ENCODE measurements around the gene PILRB. TPM values are rescaled to one million over a fixed set of nuclear protein-coding genes. Genes with fewer than 3 reads are reported as not detected.

Gene PILRB
- total and polyA plus RNA-seq, 8 donors = 24.0 to 47.7 (median 44.0) TPM

- DNase-seq (no peak), ATAC-seq (peak; percentile 36)
- Histone ChIP-seq H3K9me3 (no peaks in the 10 kb centered on the region), H3K27ac (no peak overlapping the region), H3K4me1 (peaks cover 0 to 28% of the 10 kb centered on the region in 2 donors), H3K36me3 (peaks cover 0 to under 1% of the 10 kb centered on the region in 2 donors), H3K27me3 (peaks cover 0 to 10% of the 10 kb centered on the region in 2 donors), H3K4me3 (no peak overlapping the region)
- intact Hi-C loops (cut with DNase I) = no loop called here
- TF ChIP-seq CTCF (IDR thresholded peaks at IDR 0.05) = no peak
Measured at GRCh38 chr7:100384628-100385294, 26.8 kb downstream of the PILRB start.

DNA sequence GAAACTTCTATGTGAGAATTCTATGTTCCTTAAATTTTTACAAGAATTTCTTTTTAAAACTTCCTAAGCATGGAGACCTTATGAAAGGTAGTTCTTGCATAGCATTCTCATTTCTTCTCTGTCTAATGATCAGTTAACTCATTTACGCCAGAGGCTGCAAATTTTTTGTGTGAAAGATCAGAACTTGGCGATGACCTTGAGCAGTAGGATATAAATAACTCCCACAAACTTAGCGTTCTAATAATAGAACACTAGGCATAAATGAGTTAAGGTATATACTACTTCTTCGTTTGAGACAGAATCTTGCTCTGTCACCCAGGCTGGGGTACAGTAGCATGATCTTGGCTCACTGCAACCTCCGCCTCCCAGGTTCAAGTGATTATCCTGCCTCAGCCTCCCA, 29.0 kb downstream of the PILRB start:
- peaks cover 0 to 7% of the 10 kb centered on the region in 2 donors for H3K36me3 ChIP-seq
- peaks cover 0 to 8% of the 10 kb centered on the region in 2 donors for H3K4me1 ChIP-seq
- no peak overlapping the region for H3K27ac ChIP-seq
- peaks cover 0 to 10% of the 10 kb centered on the region in 2 donors for H3K27me3 ChIP-seq
- intact Hi-C loops (cut with DNase I) = no loop called here
- H3K4me3 ChIP-seq = no peak overlapping the region
- H3K9me3 ChIP-seq = no peaks in the 10 kb centered on the region
- no peak for TF ChIP-seq CTCF (IDR thresholded peaks at IDR 0.05)
- ATAC-seq (no peak), DNase-seq (no peak)

DNA sequence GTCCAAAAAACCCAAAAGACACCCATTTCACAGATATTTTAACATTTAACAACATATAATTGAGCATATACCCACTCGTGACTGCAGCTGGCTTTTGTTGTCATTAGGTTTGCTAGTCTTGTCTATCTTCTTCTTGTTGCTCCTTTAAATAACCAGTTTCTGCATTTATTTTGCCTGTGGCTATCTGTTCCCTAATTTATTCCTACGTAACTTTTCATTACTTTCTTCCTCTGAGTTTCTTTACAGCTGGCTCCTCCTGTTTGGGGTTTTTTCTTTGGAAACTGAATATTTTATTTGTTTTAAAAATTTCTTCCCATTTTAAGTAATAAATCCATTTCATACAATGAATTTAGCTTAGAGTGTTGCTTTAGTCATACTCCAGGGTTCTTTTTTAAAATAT, 29.8 kb downstream of the PILRB start:
- ATAC-seq (no peak), DNase-seq (no peak)
- H3K27ac ChIP-seq = no peak overlapping the region
- no peaks in the 10 kb centered on the region for H3K9me3 ChIP-seq
- no peak for TF ChIP-seq CTCF (IDR thresholded peaks at IDR 0.05)
- peaks cover 0 to 10% of the 10 kb centered on the region in 2 donors for H3K27me3 ChIP-seq
- H3K36me3 ChIP-seq = peaks cover 0 to 7% of the 10 kb centered on the region in 2 donors
- intact Hi-C loops (cut with DNase I) = no loop called here
- no peak overlapping the region for H3K4me3 ChIP-seq
- peaks cover 0 to 8% of the 10 kb centered on the region in 2 donors for H3K4me1 ChIP-seq

- DNase-seq (no peak), ATAC-seq (no peak)
- H3K36me3 ChIP-seq = peaks cover 0 to 7% of the 10 kb centered on the region in 2 donors
- peaks cover 0 to 10% of the 10 kb centered on the region in 2 donors for H3K27me3 ChIP-seq
- intact Hi-C loops (cut with DNase I) = no loop called here
- TF ChIP-seq CTCF (IDR thresholded peaks at IDR 0.05) = no peak
- no peaks in the 10 kb centered on the region for H3K9me3 ChIP-seq
- H3K4me3 ChIP-seq = no peak overlapping the region
- H3K27ac ChIP-seq = no peak overlapping the region
- peaks cover 0 to 8% of the 10 kb centered on the region in 2 donors for H3K4me1 ChIP-seq
Measured at GRCh38 chr7:100389437-100390088, 31.6 kb downstream of the PILRB start.

GRCh38 chr7:100390286-100391009, 32.5 kb downstream of the PILRB start:
- intact Hi-C loops (cut with DNase I) = no loop called here
- ATAC-seq (no peak), DNase-seq (no peak)

More at GRCh38 chr7:100390286-100391009, 32.5 kb downstream of the PILRB start:
- Histone ChIP-seq H3K27ac (no peak overlapping the region), H3K27me3 (peaks cover 0 to 10% of the 10 kb centered on the region in 2 donors), H3K4me1 (no peaks in the 10 kb centered on the region), H3K9me3 (no peaks in the 10 kb centered on the region), H3K4me3 (no peak overlapping the region), H3K36me3 (peaks cover 0 to 7% of the 10 kb centered on the region in 2 donors)
- TF ChIP-seq CTCF (IDR thresholded peaks at IDR 0.05) = no peak
